GM13976 (cell line): ENCODE results near the gene STX11.

ENCODE experiments used
- DNase-seq: peaks from one replicate; pipeline ENCODE4 v3.0.0; 2012; ENCODE audit warnings: low spot score
- CTCF ChIP-seq: IDR thresholded peaks from 2 replicates; pipeline ENCODE4 v1.5.1; 2012; ENCODE audit warnings: borderline replicate concordance, mild to moderate bottlenecking; ENCODE audit not compliant: insufficient read depth; ENCODE audit errors: extremely low read depth, missing control alignments, control extremely low read depth
- in situ Hi-C: fragments of 300-500 bp; cut with MboI; formaldehyde crosslinking; loops from one replicate; pipeline ENCODE4 v1.12.0; 2022; ENCODE audit warnings: low sequenced_read_pairs, mixed read lengths, inconsistent platforms; ENCODE audit not compliant: unreplicated experiment

The STX11 gene

GRCh38 chr6:144155529-144155928 is 5.2 kb downstream of the STX11 start:
- no peak for TF ChIP-seq CTCF
- DNase-seq: peak; percentile 65
- in situ Hi-C loops: no loop called here

- TF ChIP-seq CTCF: no peak
- in situ Hi-C loops: no loop called here
- no peak for DNase-seq
These were observed 6.0 kb downstream of the STX11 start for GRCh38 chr6:144156338-144156737.

- in situ Hi-C loops: no loop called here
- no peak for DNase-seq
- no peak for TF ChIP-seq CTCF
These were observed 6.7 kb downstream of the STX11 start for GRCh38 chr6:144156991-144157390.

GRCh38 chr6:144158133-144158532 is 7.8 kb downstream of the STX11 start:
- no peak for TF ChIP-seq CTCF
- in situ Hi-C loops: no loop called here
- DNase-seq: no peak

- in situ Hi-C loops: no loop called here
- no peak for DNase-seq
- no peak for TF ChIP-seq CTCF
These were observed 8.9 kb downstream of the STX11 start for GRCh38 chr6:144159223-144159622.

GRCh38 chr6:144159742-144160141 is 9.4 kb downstream of the STX11 start:
- in situ Hi-C loops: no loop called here
- TF ChIP-seq CTCF: no peak
- DNase-seq: no peak
